GM18870 (cell line): Measurements from ENCODE around the gene WASHC3.
A peak's percentile ranks its signal among the peaks of the same experiment; 100 is the strongest.
"Not testable (repeated sequence)": the region's sequence is repeated elsewhere in the genome, so short reads cannot be mapped to it uniquely, and the experiment has no call there.

Experiments
- ATAC-seq: cut with Tn5 transposase; IDR thresholded peaks from one replicate; pipeline ENCODE4 v1.9.1; 2021; ENCODE audit warnings: moderate library complexity; ENCODE audit not compliant: unreplicated experiment

Gene WASHC3

GRCh38 chr12:102051431-102051965 lies 10.3 kb downstream of the WASHC3 start:
- ATAC-seq, result no peak

GRCh38 chr12:102050660-102051430 lies 10.9 kb downstream of the WASHC3 start:
- ATAC-seq, result no peak

DNA sequence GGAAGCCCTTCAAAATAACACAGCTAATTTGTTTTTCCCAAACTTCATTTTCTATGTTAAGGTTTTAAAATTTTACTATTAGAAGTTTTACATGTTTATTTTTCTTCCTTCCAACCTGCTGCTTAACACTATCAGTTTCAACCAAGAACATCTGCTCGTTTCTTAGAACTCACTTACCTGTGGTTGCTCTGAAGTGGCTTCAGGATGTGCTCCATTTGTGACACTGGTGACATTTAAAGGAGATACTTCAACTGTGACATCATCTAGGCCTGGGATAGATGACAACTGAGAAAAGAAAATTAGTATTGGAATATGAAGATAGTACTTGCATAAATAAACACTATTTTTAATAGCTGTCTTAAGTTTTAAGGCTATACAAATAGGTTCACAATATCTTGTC lies 17.9 kb downstream of the WASHC3 start:
- ATAC-seq, result peak; percentile 78

DNA sequence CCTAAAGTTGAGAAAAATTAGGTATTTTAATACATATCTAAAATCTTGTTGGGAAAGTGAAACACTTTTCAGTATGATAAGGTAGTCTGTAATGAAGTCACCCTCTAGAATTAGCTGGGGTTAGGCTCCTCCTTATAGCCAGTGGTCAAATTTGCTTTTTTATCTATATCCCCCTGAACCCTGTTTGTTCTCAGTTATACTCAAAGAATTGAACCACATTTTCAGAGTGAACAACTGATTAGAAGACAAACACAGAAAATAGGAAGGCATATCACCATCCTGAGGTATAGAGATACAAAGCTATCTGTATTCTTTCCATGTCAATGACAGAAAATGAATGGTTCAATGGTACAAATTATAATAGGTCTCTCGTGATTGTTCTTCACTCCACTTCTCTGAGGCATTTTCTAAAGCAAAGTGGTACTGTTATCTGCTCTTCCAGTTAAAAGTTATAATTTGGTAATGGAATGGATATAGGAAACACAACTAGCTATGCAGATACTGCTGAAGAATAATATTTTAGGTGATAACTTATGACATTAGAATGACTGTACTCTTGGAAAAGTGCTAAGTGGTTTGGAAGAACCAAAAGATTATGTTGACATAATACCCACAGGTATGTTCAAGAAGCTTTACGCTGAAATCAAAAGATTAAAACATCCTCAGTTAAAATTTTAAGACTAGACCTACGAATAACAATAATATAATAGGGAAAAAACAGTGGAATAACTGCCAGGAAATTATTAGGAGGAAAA lies 27.6 kb downstream of the WASHC3 start:
- ATAC-seq, result no peak

- ATAC-seq, result no peak
These were observed 29.9 kb downstream of the WASHC3 start for GRCh38 chr12:102031852-102032251.

- no peak for ATAC-seq
These were observed 32.6 kb downstream of the WASHC3 start for GRCh38 chr12:102029141-102029540.

- ATAC-seq, result no peak
These were observed 35.1 kb downstream of the WASHC3 start for GRCh38 chr12:102026728-102027127.

GRCh38 chr12:102024765-102025164 lies 37.0 kb downstream of the WASHC3 start:
- no peak for ATAC-seq

DNA sequence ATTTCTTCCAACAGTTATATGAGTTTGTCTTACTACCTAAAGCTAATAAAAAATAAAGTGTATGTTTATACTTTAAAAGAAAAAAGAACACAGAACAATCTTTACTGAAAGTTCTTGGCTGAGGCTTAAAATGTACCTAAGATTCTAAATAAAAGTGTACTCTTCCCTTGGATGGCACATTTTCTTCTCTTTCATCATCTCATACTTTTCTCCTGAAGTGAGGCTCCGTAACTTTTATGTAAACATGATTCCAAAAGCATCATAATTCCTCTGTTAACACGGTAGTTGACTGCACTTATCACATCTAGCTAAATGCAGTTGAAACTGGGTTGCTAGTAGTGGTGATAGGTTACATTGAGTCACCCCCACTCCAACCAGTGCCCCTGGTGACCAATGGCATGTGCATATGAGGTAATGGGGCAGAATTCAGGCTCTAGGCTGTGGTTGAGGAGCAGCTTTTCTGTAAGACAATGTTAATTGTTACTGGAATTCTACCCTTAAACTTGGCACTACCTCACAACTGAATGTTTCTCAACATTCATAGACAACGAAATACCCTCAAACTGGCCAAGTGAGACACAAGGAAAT lies 38.4 kb downstream of the WASHC3 start:
- no peak for ATAC-seq

DNA sequence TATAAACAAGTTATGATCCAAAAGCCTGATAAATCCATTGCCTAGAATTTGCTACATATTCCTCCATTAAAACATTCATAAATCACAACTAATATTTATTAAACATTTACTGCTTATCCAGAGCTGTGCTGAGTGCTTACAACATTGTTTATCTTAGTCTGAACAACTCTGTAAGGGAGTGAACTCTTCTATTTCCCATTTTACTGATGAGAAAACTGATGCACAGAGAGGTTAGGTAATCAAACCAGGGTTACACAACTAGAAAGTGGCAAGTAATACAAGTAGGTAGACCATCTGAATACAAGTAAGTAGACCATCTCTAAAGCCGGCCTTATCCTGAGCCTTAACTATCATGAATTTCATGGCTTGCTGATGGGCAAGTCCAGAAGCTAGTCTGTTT lies 39.5 kb downstream of the WASHC3 start:
- no peak for ATAC-seq

DNA sequence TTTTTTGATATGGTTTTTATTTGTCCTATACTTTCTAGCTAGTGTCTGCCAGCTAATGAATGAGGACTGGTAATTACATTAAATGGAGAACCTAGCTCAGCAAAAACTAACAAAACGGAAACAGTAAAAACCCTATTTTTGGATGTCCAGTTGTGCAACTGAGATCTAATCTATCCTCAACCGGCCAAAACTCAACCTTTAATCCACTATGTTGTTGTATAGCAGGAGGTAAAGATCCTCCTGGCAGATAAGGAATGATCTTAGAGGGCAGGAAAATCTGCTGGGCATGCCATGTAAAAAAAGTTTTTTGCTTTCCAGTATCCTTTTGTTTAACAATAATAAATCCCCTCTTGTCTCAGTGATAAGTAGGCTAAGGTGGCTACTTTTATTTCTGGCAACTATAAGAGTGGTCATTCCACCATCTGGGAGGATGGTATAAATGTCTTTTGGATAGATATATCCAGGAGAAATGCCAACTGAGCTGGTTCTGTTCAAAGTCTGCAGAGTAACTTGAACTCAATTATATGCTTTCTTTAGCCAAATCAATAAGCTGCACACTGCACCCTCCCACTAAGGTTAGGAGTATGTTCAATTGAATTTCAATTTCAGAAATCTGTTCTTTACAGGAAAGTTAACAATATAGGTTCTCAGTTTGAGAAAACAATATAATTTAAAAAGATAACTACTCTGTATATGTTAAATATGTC lies 40.1 kb downstream of the WASHC3 start:
- no peak for ATAC-seq

GRCh38 chr12:102018607-102019006 lies 43.2 kb downstream of the WASHC3 start:
- ATAC-seq, result not testable (repeated sequence)

DNA sequence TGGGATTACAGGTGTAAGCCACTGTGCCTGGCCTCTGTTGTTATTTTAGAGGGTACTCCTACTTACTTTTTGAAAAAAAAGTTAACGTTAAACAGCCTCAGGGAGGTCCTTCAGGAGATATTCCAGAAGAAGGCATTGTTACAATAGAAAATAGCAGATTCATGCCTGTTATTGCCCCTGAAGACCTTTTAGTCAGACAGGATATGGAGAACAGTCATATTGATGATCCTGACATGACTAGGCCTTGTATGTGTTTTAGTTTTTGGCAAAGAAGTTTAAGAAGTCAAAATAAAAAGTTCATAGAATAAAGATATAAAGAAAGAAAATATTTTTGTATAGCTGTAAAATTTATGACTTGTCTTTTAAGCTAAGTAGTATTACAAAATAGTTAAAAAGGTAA lies 45.3 kb downstream of the WASHC3 start:
- no peak for ATAC-seq

DNA sequence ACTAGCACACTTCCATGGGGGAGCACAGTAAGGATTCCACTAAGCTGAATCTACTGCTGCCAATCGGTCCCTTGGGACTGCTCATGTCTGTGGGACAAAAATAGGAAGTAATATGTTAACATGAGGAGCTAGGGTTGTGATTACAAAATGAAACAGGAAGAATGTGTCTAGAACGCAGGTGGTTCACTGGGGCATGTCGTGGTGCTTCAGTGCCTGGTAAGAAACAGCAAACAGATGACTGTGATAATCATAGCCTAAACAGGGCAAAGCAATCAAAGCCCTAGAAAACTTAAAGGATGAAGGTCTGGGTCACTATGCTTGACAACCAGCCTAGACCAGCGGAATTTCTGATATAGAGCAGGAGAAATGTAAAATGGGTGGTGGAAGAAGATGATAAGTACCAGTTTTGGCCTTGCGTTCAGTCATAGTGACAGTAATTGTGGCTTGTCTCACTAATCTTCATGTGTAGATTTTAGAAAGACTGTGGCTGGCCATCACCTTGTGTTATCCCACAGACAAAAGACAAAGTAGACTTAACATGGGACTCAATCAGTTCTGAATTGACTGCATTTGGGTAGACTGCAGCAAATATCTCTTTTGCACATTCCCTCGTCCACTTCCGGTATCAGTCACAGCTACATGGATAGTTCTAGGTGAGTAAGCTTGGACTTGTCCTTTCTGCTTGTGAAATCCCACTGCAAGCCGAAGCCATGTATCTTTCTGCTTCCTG lies 51.4 kb downstream of the WASHC3 start:
- ATAC-seq, result peak; percentile 84

GRCh38 chr12:102009796-102010195 lies 52.0 kb downstream of the WASHC3 start:
- ATAC-seq, result peak; percentile 7

- no peak for ATAC-seq
These were observed 53.1 kb downstream of the WASHC3 start for GRCh38 chr12:102008615-102009126.

DNA sequence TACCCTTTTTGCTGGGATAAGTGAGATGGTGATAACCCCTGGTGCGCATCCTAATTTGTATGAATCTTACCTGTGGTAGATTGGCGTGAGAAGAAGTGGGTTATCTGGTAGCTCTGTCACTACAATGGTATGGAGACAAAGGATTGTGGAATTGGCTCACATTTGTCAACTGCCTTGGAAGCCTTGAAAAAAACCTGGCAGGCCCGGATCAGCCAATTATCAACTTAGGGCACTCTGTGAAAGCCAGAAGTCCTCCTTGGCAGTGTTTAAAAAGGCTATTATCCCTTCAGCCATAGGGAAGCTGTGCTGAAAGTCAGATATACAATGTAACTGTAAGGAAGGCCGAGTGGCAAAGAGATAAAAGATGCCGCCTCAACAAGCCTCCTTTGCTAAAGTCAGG lies 56.5 kb downstream of the WASHC3 start:
- no peak for ATAC-seq

DNA sequence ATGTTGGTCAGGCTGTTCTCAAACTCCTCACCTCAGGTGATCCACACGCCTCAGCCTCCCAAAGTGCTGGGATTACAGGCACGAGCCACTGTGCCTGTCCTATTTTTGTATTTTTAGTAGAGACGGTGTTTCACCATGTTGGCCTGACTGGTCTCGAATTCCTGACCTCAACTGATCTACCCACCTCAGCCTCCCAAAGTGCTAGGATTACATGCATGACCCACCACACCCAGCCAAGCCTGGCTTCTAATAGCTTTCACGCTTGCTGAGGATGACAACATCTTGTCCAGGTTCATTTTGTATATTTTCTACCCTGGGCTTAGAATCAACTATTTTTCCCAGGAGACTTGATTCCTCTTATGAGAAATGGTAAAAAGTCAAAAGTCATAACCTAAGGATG lies 64.7 kb downstream of the WASHC3 start:
- ATAC-seq, result no peak

GRCh38 chr12:101995684-101996083 lies 66.1 kb downstream of the WASHC3 start:
- no peak for ATAC-seq

DNA sequence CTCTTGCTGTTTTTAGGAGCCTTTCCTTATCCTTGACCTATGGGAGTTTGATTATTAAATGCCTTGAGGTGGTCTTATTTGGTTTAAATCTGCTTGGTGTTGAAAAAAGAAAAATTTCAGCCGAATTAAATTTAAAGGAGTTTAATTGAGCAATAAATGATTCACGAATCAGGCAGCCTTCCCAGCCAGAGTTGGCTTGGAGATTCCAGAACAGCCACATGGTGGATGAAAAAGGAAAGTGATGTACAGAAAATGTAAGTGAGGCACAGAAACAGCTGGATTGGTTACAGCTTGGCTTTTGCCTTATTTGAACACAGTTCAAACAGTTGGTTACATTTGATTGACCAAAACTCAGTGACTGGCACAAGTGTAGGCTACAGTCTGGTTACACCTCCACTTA lies 69.7 kb downstream of the WASHC3 start:
- no peak for ATAC-seq
